MM.1S (cell line): ENCODE results near the gene RFFL.
"Not testable (repeated sequence)": the region's sequence is repeated elsewhere in the genome, so short reads cannot be mapped to it uniquely, and the experiment has no call there.

ENCODE experiments used
- EZH2 ChIP-seq: fragments of 300-600 bp; sonication (generic); optimal IDR thresholded peaks from 2 replicates; pipeline ENCODE3; 2017; ENCODE audit warnings: low read depth, mild to moderate bottlenecking, antibody characterized with exemption, low read length, mixed read lengths
- TF ChIP-seq, protein P1 (sequence below): fragments of 300-600 bp; sonication (generic); IDR thresholded peaks from 2 replicates; pipeline ENCODE4 v1.5.1; 2016; ENCODE audit warnings: antibody characterized with exemption, low read length, mixed read lengths

- TF ChIP-seq, protein P1, sequence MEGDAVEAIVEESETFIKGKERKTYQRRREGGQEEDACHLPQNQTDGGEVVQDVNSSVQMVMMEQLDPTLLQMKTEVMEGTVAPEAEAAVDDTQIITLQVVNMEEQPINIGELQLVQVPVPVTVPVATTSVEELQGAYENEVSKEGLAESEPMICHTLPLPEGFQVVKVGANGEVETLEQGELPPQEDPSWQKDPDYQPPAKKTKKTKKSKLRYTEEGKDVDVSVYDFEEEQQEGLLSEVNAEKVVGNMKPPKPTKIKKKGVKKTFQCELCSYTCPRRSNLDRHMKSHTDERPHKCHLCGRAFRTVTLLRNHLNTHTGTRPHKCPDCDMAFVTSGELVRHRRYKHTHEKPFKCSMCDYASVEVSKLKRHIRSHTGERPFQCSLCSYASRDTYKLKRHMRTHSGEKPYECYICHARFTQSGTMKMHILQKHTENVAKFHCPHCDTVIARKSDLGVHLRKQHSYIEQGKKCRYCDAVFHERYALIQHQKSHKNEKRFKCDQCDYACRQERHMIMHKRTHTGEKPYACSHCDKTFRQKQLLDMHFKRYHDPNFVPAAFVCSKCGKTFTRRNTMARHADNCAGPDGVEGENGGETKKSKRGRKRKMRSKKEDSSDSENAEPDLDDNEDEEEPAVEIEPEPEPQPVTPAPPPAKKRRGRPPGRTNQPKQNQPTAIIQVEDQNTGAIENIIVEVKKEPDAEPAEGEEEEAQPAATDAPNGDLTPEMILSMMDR, result not testable (repeated sequence)
- TF ChIP-seq EZH2, result not testable (repeated sequence)
Measured at GRCh38 chr17:35090707-35091106, 27.2 kb upstream of the RFFL start.
